Adrenal gland (tissue), 12 donors: ENCODE measurements around the gene CD274. TPM values are rescaled to one million over a fixed set of nuclear protein-coding genes. Genes with fewer than 3 reads are reported as not detected.
"Not testable (repeated sequence)": the region's sequence is repeated elsewhere in the genome, so short reads cannot be mapped to it uniquely, and the experiment has no call there.

Experiments used
- DNase-seq, 7 donors: peaks; one replicate each; pipeline ENCODE4 v3.0.0-alpha.2; 2019 to 2020
- H3K27ac ChIP-seq, 5 donors: fragments of 200-600 bp; sonication (generic) in 4 of 5; 1 replicate in 3 of 5; 2 replicates in 2 of 5; pipeline versions ENCODE4 v1.5.1 to v1.8.0; 2016 to 2020; ENCODE audit warnings: mild to moderate bottlenecking in 1 of 5
- H3K27me3 ChIP-seq: fragments of 200-600 bp; 2 replicates; pipeline ENCODE4 v1.8.0; 2021
- H3K36me3 ChIP-seq, 2 donors: fragments of 200-600 bp; replicated peaks in 1 of 2; 1 replicate in 1 of 2; 2 replicates in 1 of 2; pipeline versions ENCODE4 v1.5.1 to v1.8.0; 2018 to 2022
- H3K4me1 ChIP-seq, 2 donors: fragments of 200-600 bp; replicated peaks in 1 of 2; 1 replicate in 1 of 2; 2 replicates in 1 of 2; pipeline versions ENCODE4 v1.5.1 to v1.8.0; 2018 to 2021
- H3K4me3 ChIP-seq, 4 donors: fragments of 200-600 bp; sonication (generic) in 3 of 4; one replicate each; pipeline ENCODE4 v1.5.1; 2016 to 2018
- H3K9me3 ChIP-seq, 3 donors: fragments of 200-600 bp; sonication (generic) in 1 of 3; replicated peaks in 1 of 3; 1 replicate in 2 of 3; 2 replicates in 1 of 3; pipeline versions ENCODE4 v1.5.1 to v1.8.0; 2016 to 2021
- POLR2A ChIP-seq, 2 donors: fragments of 450-650 bp; IDR thresholded peaks; one replicate each; pipeline ENCODE4 v1.6.1; 2017; ENCODE audit warnings: antibody characterized with exemption in 2 of 2, mild to moderate bottlenecking in 2 of 2, moderate library complexity in 1 of 2
- WGBS, 4 donors: extraction: QIAGEN DNeasy Blood & Tissue Kit in 2 of 4; methylation state at CpG; one replicate each; pipeline versions ENCODE4 v1.1.5 to v1.1.7; 2013 to 2017; 5-methylcytosine and 5-hydroxymethylcytosine counted together
- intact Hi-C, 2 donors: fragments of 100-400 bp; cut with DNase I; formaldehyde crosslinking; loops; one replicate each; pipeline versions ENCODE4 v1.14.1 to v1.15.0; 2022 to 2023
- polyA plus RNA-seq, 3 donors: library from polyadenylated mRNA; stranded (reverse); fragments of 200-250 nt in 2 of 3; fragments of 350-450 nt in 1 of 3; fragmentation: Illumina TruSeq in 1 of 3; extraction: RNeasy Lipid Tissue Mini Kit (QIAGEN cat#74804) in 1 of 3; gene quantifications; one replicate each; pipeline ENCODE4 v1.2.3, GENCODE V29; 2013 to 2014
- total RNA-seq, 9 donors: library from RNA; depleted of rRNA in 4 of 9; stranded (reverse); fragments of >200 nt in 4 of 9; fragments of 120-200 nt in 1 of 9; fragmentation: NEBNext Ultra II Directional in 1 of 9; extraction: Animal tissue kit (Norgen Biotek cat#: 25700) in 1 of 9; gene quantifications; one replicate each; pipeline versions ENCODE4 v1.1.0 to v1.2.4, GENCODE V29; 2013 to 2023
- TF ChIP-seq, protein P1 (sequence below), 6 experiments: fragments of 450-650 bp in 4 of 6; fragments of 200-600 bp in 2 of 6; sonication (generic) in 1 of 6; IDR thresholded peaks; 1 replicate in 5 of 6; 2 replicates in 1 of 6; pipeline versions ENCODE4 v1.5.1 to v1.8.0; 2016 to 2021; ENCODE audit warnings: antibody characterized with exemption in 6 of 6, mild to moderate bottlenecking in 2 of 6, moderate library complexity in 1 of 6
- donor health status: healthy with polysubstance abuse.
- donor health status: Bipolar disorder and iron deficiency.
- donor health status: DM: yes; HTN: yes; CAD: no.
- donor health status: DM: no; HTN: no; CAD: no.
- donor health status: DM: no; HTN: no; CAD: no.
- donor health status: DM: yes; HTN: yes; CAD: no.

The CD274 gene
- total and polyA plus RNA-seq, 12 donors: 0.66 to 5.8 (median 2.0) TPM

DNA sequence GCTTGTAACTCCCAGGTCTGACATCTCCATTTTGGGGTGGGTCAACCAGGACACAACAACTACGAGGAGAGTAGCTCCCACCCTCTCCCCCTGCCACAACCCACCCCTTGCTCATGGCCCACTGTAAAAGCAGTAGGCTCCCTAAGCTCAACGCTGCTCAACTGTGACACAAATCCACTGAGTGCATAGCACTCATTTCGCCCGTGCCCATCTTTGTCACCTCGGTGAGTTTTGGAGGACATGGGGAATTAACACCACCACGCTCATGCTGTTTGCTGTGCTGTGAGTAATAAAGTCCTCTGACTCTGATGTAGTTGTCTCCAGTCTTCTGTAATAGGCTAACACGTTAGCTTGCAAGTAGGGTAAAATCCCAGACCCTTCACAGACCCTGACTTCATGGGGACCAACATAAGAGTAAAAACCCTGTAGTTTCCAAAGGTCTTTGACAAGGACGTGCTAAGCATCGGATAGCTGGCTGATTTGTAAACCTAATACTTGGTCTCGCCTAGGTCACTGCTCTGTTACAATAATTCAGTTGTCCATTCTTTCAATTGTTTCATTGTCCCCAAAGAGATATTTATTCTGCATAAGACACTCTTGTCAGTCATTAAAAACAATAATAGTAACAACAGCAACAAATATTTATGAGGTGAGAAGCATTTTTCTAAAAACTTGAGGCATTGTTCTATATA lies 20.3 kb upstream of the CD274 start:
- Histone ChIP-seq H3K27me3 (no peaks in the 10 kb centered on the region), H3K4me3 (no peak overlapping the region), H3K27ac (no peak overlapping the region), H3K36me3 (no peaks in the 10 kb centered on the region), H3K9me3 (no peaks in the 10 kb centered on the region), H3K4me1 (no peaks in the 10 kb centered on the region)
- no peak for TF ChIP-seq POLR2A (IDR thresholded peaks at IDR 0.05)
- TF ChIP-seq, protein P1, sequence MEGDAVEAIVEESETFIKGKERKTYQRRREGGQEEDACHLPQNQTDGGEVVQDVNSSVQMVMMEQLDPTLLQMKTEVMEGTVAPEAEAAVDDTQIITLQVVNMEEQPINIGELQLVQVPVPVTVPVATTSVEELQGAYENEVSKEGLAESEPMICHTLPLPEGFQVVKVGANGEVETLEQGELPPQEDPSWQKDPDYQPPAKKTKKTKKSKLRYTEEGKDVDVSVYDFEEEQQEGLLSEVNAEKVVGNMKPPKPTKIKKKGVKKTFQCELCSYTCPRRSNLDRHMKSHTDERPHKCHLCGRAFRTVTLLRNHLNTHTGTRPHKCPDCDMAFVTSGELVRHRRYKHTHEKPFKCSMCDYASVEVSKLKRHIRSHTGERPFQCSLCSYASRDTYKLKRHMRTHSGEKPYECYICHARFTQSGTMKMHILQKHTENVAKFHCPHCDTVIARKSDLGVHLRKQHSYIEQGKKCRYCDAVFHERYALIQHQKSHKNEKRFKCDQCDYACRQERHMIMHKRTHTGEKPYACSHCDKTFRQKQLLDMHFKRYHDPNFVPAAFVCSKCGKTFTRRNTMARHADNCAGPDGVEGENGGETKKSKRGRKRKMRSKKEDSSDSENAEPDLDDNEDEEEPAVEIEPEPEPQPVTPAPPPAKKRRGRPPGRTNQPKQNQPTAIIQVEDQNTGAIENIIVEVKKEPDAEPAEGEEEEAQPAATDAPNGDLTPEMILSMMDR (IDR thresholded peaks at IDR 0.05): no peak
- intact Hi-C loops: loop anchor here in 1 of 2 donors (5.0 to 10.0 kb wide), 2 partner anchors 248 to 665 kb away; no protein-coding TSS in a partner anchor
- WGBS, 4 donors: 91 to 95% (median 94%) methylated on average over 10 of the region's 10 CpGs
- DNase-seq: no peak

DNA sequence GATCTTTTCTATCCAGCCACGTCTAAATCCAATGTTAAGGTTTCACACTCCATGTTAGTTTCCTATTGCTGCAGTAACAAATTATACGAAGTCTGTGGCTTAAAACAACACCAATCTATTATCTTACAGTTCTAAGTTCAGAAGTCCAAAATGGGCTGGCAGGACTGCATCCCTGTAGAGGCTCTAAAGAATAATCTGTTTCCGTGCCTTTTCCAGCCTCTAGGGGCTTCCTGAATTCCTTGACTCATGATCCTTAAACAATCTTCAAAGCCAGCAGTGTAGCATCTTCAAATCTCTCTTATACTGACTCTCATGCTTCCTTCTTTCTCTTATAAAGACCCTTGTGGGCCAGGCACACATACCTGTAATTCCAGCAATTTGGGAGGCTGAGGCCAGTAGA lies 19.4 kb upstream of the CD274 start:
- no peak for TF ChIP-seq POLR2A (IDR thresholded peaks at IDR 0.05)
- TF ChIP-seq, protein P1 (IDR thresholded peaks at IDR 0.05): no peak
- DNase-seq: no peak
- no peak overlapping the region for H3K27ac ChIP-seq
- intact Hi-C loops: loop anchor here in 1 of 2 donors (10.0 kb wide), 1 partner anchor 666 kb away; no protein-coding TSS in a partner anchor
- H3K4me3 ChIP-seq: no peak overlapping the region
- no peaks in the 10 kb centered on the region for H3K4me1 ChIP-seq
- 48 to 82% (median 54%) methylated on average over 3 of the region's 3 CpGs for WGBS, 4 donors
- H3K36me3 ChIP-seq: peaks cover 0 to 3% of the 10 kb centered on the region in 2 donors
- no peaks in the 10 kb centered on the region for H3K9me3 ChIP-seq
- H3K27me3 ChIP-seq: no peaks in the 10 kb centered on the region

DNA sequence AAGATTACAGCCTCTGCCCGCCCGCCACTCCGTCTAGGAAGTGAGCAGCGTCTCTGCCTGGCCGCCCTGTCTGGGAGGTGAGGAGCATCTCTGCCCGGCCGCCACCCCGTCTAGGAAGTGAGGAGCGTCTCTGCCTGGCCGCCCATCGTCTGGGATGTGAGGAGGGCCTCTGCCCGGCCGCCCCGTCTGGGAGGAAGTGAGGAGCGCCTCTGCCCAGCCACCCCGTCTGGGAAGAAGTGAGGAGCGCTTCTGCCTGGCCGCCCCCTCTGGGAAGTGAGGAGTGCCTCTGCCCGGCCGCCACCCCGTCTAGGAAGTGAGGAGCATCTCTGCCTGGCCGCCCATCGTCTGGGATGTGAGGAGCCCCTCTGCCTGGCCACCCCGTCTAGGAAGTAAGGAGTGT lies 17.5 kb upstream of the CD274 start:
- H3K27me3 ChIP-seq, H3K4me1 ChIP-seq, DNase-seq, H3K36me3 ChIP-seq, H3K27ac ChIP-seq, H3K4me3 ChIP-seq, H3K9me3 ChIP-seq: not testable (repeated sequence)
- intact Hi-C loops: loop anchor here in 1 of 2 donors (10.0 kb wide), 1 partner anchor 668 kb away; no protein-coding TSS in a partner anchor
- WGBS, 4 donors: 89 to 99% (median 98%) methylated on average over 14 to 24 of the region's 24 CpGs; no CpG with 5 or more reads in 1 of the 4 donors

DNA sequence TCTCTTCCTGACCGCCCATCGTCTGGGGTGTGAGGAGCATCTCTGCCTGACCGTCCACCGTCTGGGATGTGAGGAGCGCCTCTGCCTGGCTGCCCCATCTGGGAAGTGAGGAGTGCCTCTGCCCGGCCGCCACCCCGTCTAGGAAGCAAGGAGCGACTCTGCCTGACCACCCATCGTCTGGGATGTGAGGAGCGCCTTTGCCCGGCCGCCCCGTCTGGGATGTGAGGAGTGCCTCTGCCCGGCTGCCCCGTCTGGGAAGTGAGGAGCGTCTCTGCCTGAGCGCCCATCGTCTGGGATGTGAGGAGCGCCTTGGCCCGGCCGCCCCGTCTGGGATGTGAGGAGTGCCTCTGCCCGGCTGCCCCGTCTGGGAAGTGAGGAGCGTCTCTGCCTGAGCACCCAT lies 17.0 kb upstream of the CD274 start:
- intact Hi-C loops: loop anchor here in 1 of 2 donors (10.0 kb wide), 1 partner anchor 669 kb away; no protein-coding TSS in a partner anchor
- DNase-seq, H3K4me3 ChIP-seq, H3K27me3 ChIP-seq, H3K9me3 ChIP-seq, H3K27ac ChIP-seq, H3K36me3 ChIP-seq: not testable (repeated sequence)
- H3K4me1 ChIP-seq: peaks cover 5 to 11% of the 10 kb centered on the region in 2 donors
- 82 to 93% (median 91%) methylated on average over 11 to 26 of the region's 26 CpGs for WGBS, 4 donors

DNA sequence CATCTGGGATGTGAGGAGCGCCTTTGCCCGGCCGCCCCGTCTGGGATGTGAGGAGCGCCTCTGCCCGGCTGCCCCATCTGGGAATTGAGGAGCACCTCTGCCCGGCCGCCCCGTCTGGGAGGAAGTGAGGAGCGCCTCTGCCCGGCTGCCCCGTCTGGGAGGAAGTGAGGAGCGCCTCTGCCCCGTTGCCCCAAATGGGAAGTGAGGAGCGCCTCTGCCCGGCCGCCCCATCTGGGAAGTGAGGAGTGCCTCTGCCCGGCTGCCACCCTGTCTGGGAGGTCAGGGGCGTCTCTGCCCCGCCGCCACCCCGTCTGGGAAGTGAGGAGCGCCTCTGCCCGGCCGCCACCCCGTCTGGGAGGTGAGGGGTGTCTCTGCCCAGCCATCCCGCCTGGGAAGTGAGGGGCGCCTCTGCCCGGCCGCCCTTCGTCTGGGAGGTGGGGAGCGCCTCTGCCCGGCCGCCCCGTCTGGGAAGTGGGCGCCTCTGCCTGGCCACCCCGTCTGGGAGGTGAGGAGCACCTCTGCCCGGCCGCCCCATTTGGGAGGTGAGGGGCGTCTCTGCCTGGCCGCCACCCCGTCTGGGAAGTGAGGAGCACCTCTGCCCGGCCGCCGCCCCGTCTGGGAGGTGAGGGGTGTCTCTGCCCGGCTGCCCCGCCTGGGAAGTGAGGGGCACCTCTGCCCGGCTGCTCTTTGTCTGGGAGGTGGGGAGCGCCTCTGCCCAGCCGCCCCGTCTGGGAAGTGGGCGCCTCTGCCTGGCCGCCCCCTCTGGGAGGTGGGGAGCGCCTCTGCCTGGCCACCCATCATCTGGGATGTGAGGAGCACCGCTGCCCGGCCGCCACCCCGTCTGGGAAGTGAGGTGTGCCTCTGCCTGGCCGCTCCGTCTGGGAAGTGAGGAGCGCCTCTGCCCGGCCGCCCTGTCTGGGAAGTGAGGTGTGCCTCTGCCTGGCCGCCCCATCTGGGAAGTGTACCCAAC lies 16.2 kb upstream of the CD274 start:
- intact Hi-C loops: loop anchor here in 1 of 2 donors (10.0 kb wide), 1 partner anchor 669 kb away; no protein-coding TSS in a partner anchor
- not testable (repeated sequence) for H3K9me3 ChIP-seq, H3K36me3 ChIP-seq, H3K4me3 ChIP-seq, H3K27ac ChIP-seq, H3K27me3 ChIP-seq, DNase-seq
- peaks cover 6 to 15% of the 10 kb centered on the region in 2 donors for H3K4me1 ChIP-seq
- WGBS, 4 donors: 93 to 98% (median 97%) methylated on average over 8 to 65 of the region's 65 CpGs
